Vagina (tissue), 2 donors: ENCODE results near the gene EFCAB10.

Experiments
- CTCF ChIP-seq, 3 experiments: fragments of 450-650 bp in 2 of 3; fragments of 200-600 bp in 1 of 3; sonication (generic) in 1 of 3; IDR thresholded peaks; one replicate each; pipeline ENCODE4 v1.5.1; 2017 to 2019; ENCODE audit warnings: antibody characterized with exemption in 3 of 3, mild to moderate bottlenecking in 2 of 3, moderate library complexity in 2 of 3
- POLR2A ChIP-seq, 2 donors: fragments of 450-650 bp; IDR thresholded peaks; one replicate each; pipeline ENCODE4 v1.6.1; 2017; ENCODE audit warnings: antibody characterized with exemption in 2 of 2, mild to moderate bottlenecking in 2 of 2, moderate library complexity in 2 of 2

GRCh38 chr7:105521027-105521716 lies 60.1 kb downstream of the EFCAB10 start:
- TF ChIP-seq POLR2A (IDR thresholded peaks at IDR 0.05), result no peak
- no peak for TF ChIP-seq CTCF (IDR thresholded peaks at IDR 0.05)
